ENCODE results near the gene EPS8L3.

Gene EPS8L3

DNA sequence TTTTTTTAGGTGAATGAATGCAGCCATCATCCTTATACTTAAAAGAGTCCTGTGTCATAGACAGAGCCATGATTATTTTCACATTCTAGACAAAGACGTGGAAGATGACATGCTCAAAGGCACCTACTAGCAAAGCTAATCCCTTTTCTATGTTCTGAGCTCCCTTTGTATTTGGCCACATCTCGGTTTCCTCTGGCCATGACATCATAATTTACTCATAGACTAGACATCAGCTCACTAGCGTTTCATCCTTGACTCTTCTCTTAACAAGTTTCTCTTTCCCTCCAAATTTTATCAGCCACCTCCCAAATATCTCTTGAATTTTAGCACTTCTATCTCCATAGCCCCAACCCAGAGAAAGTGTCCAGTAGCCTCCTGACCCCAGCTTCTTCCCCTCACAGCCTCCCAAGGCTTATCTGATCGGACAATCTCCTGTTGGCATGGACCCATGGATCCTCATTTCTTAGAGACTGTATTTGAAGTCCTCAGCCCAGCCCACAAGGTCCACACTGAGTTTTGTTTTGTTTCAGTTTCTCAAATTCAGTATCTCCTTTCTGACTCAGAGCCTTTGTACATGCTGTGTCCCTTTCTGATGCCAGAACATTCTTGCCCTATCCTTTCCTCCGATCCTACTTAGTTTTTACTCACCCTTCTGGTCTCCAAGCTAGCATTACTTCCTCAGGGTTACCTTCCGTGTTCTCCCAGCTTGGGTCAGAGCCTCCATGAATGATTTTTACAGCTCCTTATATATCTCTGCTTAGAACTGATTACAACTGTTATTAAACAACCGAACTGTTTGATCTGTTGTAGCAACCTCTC lies 33.0 kb upstream of the EPS8L3 start:
- no peak for TF ChIP-seq SIN3A (IDR thresholded peaks at IDR 0.05; ENCODE audit: borderline replicate concordance, insufficient read depth, low read length)
- no peak for TF ChIP-seq POLR2AphosphoS5 (IDR thresholded peaks at IDR 0.05; ENCODE audit: low read depth, low read length)
- TF ChIP-seq, protein P1, sequence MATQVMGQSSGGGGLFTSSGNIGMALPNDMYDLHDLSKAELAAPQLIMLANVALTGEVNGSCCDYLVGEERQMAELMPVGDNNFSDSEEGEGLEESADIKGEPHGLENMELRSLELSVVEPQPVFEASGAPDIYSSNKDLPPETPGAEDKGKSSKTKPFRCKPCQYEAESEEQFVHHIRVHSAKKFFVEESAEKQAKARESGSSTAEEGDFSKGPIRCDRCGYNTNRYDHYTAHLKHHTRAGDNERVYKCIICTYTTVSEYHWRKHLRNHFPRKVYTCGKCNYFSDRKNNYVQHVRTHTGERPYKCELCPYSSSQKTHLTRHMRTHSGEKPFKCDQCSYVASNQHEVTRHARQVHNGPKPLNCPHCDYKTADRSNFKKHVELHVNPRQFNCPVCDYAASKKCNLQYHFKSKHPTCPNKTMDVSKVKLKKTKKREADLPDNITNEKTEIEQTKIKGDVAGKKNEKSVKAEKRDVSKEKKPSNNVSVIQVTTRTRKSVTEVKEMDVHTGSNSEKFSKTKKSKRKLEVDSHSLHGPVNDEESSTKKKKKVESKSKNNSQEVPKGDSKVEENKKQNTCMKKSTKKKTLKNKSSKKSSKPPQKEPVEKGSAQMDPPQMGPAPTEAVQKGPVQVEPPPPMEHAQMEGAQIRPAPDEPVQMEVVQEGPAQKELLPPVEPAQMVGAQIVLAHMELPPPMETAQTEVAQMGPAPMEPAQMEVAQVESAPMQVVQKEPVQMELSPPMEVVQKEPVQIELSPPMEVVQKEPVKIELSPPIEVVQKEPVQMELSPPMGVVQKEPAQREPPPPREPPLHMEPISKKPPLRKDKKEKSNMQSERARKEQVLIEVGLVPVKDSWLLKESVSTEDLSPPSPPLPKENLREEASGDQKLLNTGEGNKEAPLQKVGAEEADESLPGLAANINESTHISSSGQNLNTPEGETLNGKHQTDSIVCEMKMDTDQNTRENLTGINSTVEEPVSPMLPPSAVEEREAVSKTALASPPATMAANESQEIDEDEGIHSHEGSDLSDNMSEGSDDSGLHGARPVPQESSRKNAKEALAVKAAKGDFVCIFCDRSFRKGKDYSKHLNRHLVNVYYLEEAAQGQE (IDR thresholded peaks at IDR 0.05; ENCODE audit: insufficient read depth in 1 of 2, low read depth in 2 of 2, low read length in 2 of 2) = no peak
- no peak for TF ChIP-seq FOXP2 (optimal IDR thresholded peaks at IDR 0.05; ENCODE audit: borderline replicate concordance, extremely low read depth, extremely low read length, insufficient read depth)
- TF ChIP-seq TAF1 (IDR thresholded peaks at IDR 0.05; ENCODE audit: borderline replicate concordance, insufficient read depth, low read length) = no peak

DNA sequence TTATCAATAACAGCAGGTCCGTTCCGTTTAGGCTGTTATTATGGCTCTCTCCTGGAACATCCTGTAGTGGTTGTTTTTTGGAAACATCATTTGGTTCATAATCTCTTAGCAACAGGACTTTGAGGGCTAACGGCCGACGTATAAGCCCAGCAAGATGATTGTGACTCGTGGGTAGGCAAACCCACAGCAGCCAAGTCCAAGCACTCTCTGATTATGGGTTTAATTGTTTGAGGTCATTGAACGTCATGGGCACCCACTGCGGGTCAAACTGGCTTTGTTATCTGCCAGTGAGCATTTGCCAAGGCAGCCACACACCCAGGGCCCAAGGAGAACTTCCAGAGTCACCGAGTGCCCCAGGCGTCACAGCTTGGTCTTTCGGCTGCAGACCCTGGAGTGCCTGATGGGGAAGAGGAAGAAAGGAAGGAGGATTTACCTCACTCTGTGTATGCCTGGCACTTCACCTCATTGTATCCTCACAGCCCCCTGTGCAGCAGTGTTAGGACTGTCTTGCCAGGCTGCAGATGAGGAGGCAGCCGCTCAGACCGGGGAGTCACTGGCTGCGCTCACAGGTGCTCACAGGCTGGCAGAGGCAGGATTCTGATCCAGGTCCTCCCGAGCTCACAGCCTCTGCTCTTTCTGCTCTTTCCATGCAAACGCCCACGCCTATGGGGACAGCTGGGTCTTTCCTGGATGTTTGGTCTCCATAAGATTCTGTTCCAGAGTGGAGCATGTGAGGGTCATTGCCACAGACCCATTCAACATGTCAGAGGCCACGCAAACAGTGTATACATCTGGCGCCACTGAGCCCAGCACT lies 30.8 kb upstream of the EPS8L3 start:
- no peak for TF ChIP-seq TAF1 (IDR thresholded peaks at IDR 0.05; ENCODE audit: borderline replicate concordance, insufficient read depth, low read length)
- TF ChIP-seq FOXP2 (optimal IDR thresholded peaks at IDR 0.05; ENCODE audit: borderline replicate concordance, extremely low read depth, extremely low read length, insufficient read depth) = no peak

DNA sequence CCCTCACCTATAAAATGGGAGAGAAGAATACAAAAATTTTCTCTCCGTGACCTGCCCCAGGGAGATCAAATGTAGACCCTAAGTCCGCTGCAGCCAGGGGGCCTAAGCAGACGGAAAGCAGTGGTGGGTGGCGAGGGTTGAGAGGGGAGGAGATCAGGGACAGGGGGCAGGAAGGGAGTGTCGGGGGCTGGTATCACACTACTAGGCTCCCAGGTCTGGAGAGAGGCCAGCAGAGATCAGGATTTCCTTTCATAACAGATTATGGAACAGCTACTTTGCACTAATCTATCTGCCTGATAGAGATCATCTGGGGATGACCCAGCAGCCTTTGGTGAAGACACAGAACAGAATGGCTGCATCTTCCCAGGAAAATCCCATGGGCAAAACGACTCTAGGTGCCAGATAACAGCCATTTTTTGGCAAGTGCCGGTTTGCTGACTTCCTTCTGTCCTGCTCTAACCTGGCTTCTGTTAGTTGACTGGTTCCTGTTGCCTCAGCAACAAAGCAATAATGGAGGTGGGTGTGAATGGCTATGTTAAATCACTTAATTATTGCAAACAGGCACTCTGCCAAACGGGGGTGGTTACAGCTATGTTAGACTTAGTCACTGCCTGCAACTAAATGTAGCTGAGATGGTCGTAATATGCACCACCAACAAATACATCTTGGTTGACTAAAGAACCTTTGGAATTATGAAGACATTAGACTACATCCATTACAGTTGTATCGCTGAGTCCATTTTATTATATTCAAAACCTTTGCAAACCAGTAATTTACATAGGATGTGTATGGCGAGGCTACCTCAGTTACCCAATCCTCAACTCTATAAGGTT lies 30.0 kb upstream of the EPS8L3 start:
- TF ChIP-seq, protein P1 (IDR thresholded peaks at IDR 0.05; ENCODE audit: insufficient read depth in 1 of 2, low read depth in 2 of 2, low read length in 2 of 2) = no peak

DNA sequence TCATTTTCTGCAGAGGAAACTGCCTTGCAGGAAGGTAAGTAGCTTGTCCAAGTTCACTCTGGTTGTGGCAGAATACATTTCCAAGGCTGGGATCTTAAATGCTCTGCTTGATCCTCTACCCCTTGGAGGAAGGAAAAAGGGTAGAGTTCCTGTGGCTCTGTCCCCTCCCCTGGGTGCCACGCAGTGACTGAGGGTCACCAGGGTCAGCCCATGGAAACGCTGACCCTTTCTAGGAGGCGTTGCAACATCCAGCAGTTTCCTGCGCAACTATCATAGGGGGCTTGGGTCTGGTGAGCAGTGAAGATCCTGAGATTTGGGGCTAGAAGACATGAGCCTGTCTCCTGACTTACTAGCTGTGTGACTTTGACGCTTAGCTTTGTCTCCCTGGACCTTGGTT lies 29.4 kb upstream of the EPS8L3 start:
- TF ChIP-seq, protein P1 (IDR thresholded peaks at IDR 0.05; ENCODE audit: insufficient read depth in 1 of 2, low read depth in 2 of 2, low read length in 2 of 2) = no peak
- TF ChIP-seq POLR2AphosphoS5 (IDR thresholded peaks at IDR 0.05; ENCODE audit: low read depth, low read length) = no peak
- TF ChIP-seq TAF1 (IDR thresholded peaks at IDR 0.05; ENCODE audit: borderline replicate concordance, insufficient read depth, low read length) = no peak
- TF ChIP-seq FOXP2 (optimal IDR thresholded peaks at IDR 0.05; ENCODE audit: borderline replicate concordance, extremely low read depth, extremely low read length, insufficient read depth) = no peak
- no peak for TF ChIP-seq SIN3A (IDR thresholded peaks at IDR 0.05; ENCODE audit: borderline replicate concordance, insufficient read depth, low read length)

DNA sequence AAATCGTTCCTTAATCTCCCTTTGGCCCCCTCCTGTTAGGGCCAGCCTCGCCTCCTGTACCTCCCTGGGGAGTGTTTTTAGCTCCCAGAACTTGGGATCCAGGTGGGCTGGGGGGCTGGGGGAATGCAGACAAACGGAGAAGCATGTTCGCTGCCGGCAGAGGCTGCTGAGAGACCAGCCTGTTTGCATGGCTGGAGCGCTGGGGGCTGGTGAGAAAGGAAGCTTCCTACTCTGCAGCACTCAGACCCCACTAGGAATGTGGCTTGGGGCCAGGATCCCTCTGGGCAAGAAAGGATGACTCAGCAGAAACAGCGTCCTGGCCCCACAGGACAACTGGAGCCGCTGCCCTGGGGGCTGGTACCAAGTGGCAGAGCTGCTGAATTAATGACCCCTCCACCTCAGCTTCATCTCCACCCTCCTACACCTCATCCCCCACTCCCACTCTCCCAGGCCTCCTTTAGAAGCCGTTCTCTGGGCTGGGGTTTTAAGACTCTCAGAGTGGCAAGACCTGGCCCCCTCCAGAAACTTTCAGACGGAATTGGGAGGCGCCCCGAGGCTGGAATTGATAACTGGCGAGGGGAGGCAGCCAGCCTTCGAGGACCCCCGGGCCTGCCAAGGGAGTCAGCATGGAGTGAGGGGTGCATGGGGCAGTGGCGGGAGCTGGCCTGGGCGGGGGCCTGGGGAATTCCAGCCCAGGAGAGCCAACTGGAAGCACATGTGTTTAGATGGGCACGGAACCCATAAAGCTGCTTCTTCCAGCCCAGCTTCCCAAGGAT lies 28.5 kb upstream of the EPS8L3 start:
- TF ChIP-seq POLR2AphosphoS5 (IDR thresholded peaks at IDR 0.05; ENCODE audit: low read depth, low read length) (no peak), TAF1 (IDR thresholded peaks at IDR 0.05; ENCODE audit: borderline replicate concordance, insufficient read depth, low read length) (no peak), SIN3A (IDR thresholded peaks at IDR 0.05; ENCODE audit: borderline replicate concordance, insufficient read depth, low read length) (no peak), FOXP2 (optimal IDR thresholded peaks at IDR 0.05; ENCODE audit: borderline replicate concordance, extremely low read depth, extremely low read length, insufficient read depth) (no peak)
- TF ChIP-seq, protein P1 (IDR thresholded peaks at IDR 0.05; ENCODE audit: insufficient read depth in 1 of 2, low read depth in 2 of 2, low read length in 2 of 2) = no peak

Data from PFSK-1 (cell line).